Activated CD8-positive, alpha-beta memory T cell treated with anti-CD3 and anti-CD28 coated beads, Interleukin-2, amount 50 U/mL, for 24 hours (primary cell): Measurements from ENCODE around the gene ECE2.

Experiments used
- DNase-seq: peaks from one replicate; pipeline ENCODE4 v3.0.0-alpha.2; 2020; ENCODE audit errors: extremely low read depth

The ECE2 gene

DNA sequence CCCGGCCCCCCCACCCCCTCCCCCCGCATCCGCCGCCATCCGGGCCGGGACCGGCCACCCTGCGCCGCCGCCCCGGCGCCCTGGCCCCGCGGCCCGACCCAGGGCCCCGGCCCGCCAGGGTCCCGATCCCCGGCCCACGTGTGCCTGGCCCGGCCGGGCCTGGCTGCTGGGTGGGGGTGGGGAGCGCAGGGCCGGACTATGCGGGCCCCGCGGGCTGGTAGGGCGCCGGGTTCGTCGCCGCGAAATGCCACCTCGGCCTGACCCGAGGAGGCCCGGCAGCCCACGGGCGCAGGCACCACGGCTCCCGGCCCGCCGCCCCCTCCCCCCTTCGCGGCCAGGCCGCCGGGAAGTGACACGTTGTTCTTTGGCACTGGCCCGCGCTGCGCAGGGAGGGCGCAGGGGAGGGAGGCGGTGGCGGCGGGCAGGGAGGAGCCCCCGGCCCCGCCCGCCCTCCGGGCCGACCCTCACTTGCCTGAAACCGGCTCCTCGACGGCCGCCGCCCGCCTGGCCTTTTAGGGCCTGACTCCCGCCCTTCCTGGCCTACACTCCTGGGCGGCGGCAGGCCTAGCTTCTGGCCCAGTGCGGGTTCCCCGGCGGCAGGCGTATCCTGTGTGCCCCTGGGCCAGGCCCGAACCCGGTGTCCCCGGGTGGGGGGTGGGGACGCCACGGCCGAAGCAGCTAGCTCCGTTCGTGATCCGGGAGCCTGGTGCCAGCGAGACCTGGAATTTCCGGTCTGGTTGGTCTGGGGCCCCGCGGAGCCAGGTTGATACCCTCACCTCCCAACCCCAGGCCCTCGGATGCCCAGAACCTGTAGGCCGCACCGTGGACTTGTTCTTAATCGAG lies 39.1 kb downstream of the ECE2 start:
- DNase-seq: no peak

DNA sequence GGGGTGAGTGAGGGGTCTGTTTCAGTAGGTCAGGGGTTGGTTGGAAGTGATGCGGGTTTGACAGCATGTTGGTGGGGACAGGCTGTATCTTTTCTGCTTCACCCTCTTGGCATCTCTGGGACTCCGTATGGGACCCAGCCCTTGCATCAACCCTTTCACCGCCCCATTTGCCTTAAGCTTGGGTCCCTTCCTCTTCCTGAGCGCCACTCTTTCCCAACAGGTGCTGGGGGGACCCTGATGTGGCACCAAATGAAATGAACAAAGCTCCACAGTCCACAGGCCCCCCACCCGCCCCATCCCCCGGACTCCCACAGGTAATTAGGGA lies 39.7 kb downstream of the ECE2 start:
- no peak for DNase-seq

DNA sequence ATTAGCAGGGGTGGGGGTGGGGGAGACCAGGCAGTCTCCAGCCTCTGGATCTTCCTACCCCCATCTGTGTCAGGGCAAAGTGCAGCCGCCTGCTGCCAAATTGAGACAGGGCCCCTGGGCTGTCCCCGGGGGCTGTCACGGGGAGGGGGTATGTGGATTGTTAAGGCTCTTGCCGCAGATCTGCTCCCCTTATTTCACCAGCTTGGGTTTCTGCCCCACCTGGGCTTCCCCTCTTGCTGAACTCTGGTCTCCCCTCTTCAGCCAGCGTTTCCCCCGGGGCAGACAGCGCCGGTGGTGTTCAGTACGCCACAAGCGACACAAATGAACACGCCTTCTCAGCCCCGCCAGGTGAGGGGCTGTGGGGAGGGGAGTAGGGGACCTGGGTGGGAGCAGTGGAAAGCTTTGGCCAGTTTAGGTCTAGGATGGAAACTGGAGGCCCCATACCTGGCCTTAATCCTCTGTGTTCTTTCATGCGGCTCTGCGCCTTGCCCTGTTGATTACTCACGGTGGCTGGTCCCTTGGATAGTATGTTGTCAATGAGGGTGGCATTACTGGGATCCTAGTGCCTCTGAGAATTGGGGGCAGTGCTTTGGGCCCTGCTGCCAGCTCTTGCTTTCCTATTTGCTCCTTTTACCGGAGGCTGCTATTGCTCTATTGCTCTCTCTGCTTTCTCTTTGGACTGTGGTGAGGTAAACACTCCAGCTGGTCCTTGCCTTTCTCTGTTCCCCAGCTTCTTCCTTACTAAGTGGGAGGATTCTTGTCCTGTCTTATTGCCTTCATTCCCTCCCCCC lies 40.2 kb downstream of the ECE2 start:
- DNase-seq: no peak

DNA sequence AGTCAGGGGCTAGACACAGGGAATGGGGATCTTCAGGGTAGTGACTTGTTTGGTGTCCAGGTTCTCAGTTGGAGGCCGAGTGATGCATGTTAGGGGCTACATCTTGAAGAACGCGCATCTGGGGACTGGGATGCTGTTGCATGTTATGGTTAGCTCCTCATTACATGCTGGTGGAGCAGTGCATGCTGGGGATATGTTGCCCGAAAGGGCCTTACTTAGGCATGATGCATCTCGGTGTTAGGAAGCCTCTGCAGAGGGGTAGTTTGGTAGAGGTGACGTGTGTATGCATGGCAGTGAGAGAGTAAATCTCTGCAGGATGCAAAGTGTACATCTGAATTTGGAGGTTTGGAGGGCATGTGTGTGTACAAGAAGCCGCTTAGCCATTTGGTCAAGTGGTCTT lies 41.0 kb downstream of the ECE2 start:
- DNase-seq: no peak

DNA sequence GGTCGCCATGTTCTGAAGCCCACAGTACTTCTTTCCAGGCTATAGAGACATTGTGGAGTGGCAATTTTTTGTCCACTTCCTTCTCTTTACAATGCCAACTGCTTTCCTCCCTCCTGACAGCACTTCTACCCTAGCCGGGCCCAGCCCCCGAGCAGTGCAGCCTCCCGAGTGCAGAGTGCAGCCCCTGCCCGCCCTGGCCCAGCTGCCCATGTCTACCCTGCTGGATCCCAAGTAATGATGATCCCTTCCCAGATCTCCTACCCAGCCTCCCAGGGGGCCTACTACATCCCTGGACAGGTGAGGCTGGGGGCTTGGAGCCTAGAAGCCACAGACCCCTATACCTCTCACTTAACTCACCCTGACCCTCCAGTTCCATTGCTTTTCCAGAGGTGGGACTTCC lies 41.4 kb downstream of the ECE2 start:
- no peak for DNase-seq

DNA sequence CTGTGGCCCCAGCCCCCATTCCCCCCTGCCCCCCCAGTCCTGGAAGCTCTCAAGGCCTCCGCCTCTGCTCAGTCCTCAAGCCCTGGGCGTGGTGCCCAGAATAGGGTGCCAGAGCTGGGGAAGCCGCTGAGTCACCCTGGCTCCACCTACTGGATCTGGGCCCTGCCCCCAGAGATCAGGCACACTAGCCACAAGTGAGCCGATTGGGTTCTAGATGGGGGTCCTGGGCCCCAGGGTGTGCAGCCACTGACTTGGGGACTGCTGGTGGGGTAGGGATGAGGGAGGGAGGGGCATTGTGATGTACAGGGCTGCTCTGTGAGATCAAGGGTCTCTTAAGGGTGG lies 44.3 kb downstream of the ECE2 start:
- no peak for DNase-seq

DNA sequence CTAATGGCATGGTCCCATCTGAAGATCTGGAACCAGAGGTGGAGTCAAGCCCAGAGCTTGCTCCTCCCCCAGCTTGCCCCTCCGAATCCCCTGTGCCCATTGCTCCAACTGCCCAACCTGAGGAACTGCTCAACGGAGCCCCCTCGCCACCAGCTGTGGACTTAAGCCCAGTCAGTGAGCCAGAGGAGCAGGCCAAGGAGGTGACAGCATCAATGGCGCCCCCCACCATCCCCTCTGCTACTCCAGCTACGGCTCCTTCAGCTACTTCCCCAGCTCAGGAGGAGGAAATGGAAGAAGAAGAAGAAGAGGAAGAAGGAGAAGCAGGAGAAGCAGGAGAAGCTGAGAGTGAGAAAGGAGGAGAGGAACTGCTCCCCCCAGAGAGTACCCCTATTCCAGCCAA lies 45.8 kb downstream of the ECE2 start:
- DNase-seq: no peak

DNA sequence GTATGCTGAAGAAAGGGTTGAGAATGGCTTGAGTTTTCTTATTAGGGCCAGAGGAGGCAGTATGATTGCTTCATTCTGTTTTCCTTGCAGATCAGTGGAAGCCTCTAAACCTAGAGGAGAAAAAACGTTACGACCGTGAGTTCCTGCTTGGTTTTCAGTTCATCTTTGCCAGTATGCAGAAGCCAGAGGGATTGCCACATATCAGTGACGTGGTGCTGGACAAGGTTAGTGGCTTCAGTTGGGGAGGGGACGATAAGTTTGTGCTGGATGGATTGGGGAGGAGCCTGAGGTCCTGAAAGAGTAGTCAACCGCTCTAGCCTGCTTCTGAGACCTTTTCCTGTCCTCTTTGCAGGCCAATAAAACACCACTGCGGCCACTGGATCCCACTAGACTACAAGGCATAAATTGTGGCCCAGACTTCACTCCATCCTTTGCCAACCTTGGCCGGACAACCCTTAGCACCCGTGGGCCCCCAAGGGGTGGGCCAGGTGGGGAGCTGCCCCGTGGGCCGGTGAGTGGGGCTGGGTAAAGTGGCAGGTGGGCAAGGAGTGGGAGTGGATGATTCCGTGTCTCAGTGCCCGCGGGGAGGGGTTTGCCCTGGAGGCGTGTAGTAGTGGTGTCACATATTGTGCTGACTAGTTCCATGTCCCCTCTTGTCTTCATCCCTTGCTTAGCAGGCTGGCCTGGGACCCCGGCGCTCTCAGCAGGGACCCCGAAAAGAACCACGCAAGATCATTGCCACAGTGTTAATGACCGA lies 47.1 kb downstream of the ECE2 start:
- no peak for DNase-seq

DNA sequence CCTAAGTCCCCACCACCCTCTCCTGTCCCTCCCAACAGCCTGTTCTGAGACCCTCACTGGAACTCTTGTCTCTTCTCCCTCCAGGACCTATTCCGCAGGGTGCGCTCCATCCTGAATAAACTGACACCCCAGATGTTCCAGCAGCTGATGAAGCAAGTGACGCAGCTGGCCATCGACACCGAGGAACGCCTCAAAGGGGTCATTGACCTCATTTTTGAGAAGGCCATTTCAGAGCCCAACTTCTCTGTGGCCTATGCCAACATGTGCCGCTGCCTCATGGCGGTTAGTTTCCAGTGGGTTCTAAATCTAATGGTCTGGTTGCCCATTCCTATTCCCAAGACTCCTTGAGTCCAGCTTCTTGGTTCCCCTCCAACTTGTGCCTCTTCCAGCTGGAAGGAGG lies 47.9 kb downstream of the ECE2 start:
- DNase-seq: no peak

DNA sequence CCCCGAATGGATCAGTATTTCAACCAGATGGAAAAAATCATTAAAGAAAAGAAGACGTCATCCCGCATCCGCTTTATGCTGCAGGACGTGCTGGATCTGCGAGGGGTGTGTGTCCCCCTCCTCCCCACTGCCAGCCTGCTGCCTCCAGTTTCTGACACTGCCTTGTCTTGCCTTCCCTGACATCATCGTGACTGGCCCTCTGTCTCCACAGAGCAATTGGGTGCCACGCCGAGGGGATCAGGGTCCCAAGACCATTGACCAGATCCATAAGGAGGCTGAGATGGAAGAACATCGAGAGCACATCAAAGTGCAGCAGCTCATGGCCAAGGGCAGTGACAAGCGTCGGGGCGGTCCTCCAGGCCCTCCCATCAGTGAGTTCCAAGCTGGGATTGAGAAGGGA lies 49.4 kb downstream of the ECE2 start:
- DNase-seq: no peak

DNA sequence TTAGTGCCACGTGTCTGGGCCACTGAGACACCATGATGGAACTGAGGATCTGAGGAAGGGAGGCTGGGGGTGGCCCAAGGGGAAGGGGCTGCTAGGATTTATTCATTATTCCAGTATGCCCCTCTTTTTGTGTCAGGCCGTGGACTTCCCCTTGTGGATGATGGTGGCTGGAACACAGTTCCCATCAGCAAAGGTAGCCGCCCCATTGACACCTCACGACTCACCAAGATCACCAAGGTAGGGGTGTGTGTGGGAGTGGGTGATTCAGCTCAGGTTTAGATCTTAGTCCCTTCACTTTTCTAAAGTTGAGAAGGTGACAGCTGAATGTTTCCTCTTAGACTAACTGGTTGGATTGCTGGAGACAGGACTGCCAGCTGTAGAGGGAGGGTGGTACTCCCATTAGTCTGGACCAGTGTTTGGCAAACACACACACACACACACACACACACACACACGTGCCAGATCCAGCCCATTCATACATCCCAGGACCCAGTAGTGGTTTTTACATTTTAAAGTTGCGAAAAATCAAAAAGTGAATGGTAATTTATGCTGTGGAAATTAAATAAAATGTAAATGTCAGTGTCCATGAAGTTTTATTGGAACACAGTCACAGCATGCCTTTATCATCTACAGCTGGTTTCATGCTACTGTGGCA lies 50.0 kb downstream of the ECE2 start:
- no peak for DNase-seq

DNA sequence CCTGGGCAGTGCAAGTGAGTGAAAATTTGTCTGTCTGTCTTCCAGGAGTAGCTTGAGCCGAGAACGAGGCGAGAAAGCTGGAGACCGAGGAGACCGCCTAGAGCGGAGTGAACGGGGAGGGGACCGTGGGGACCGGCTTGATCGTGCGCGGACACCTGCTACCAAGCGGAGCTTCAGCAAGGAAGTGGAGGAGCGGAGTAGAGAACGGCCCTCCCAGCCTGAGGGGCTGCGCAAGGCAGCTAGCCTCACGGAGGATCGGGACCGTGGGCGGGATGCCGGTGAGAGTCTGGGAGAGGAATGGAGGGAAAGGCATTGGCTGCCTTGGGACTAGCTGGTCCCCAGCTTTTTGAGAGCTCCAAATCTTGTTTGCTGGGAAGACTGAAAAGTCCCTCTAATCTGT lies 51.3 kb downstream of the ECE2 start:
- DNase-seq: no peak

DNA sequence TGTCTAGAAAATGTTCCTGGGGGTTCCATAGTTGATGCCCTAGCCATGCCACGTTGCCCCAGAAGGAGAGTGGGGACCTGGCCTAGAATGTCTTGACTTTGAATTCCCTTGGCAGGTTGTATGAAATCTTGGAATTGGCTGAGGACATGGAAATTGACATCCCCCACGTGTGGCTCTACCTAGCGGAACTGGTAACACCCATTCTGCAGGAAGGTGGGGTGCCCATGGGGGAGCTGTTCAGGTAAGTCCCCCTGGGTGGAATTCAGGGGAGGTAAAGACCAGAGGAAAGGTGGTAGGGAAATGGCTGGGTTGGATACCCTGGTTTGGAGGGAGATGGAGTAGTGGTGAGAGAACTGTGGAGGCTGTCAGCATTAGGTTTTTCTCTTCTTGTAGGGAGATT lies 52.7 kb downstream of the ECE2 start:
- DNase-seq: no peak

DNA sequence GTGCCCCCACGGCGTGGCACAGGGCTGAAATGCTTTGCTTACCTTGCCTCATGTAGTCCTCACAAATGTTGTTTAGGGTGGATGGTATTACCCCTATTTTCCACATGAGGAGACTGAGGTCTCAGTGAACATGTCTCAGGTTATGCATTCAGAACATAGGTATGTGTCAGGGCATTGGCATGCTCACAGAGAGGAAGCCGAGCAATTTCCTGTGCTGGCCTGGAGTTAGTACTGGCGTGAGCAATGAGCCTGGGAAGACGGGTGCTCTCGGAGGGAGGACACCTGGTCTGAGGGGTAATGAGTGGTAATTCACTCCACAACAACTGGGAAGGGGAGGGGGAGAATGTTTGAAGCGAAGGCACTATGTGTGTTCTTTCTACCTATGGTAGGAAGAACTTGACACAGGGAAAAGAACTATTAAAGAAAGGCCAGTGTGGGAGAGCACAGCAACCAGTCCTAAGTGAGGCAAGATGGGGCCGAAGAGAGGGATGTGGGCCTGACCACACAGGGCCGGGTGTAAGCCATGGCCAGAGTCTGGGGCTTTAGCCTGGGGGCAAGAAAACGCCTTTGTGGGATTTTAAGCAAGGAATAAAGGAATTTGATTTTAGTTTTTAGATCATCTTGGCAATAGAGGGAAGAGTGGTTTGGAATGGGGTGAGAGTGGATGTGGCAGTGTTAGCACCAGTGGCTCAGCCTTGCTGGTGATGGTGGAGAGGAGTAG lies 56.7 kb downstream of the ECE2 start:
- no peak for DNase-seq

DNA sequence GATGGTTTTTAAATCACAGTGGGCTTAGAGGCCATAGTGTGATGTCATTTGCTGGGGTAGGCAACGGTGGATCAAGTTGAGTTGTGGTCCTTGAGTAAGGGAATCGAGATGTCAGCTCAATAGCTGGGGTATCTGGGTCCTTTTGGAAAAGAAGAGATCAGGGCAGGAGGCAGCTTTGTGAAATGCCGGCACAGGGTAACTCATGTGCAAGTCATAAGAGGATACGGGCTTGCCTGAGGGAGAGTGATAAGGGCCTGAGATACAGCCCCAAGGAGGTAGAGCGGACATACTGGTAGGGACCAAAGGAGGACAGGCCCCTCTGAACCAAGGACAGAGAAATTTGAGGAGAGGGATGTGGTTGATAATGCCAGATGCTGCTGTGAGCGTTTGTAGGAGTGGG lies 57.4 kb downstream of the ECE2 start:
- no peak for DNase-seq

DNA sequence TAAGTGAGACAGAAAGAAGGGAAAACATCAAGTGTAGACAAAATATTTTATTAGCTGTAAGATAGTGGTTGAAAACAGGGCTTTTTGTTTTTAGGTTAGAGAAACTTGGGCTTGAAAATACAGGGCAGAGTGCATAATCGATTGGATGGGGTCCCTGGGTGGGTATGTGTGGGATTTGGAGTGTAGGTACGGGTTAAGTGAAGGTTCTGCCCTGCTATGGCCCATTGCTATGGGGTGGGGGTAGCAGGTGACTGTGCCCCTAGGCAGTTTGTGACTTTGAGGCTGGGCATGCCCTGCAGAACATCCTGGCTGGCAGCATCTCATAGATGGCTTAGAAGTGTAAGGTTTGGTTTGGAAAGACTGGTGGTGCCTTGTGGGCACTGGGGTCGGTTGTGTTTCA lies 57.9 kb downstream of the ECE2 start:
- no peak for DNase-seq

DNA sequence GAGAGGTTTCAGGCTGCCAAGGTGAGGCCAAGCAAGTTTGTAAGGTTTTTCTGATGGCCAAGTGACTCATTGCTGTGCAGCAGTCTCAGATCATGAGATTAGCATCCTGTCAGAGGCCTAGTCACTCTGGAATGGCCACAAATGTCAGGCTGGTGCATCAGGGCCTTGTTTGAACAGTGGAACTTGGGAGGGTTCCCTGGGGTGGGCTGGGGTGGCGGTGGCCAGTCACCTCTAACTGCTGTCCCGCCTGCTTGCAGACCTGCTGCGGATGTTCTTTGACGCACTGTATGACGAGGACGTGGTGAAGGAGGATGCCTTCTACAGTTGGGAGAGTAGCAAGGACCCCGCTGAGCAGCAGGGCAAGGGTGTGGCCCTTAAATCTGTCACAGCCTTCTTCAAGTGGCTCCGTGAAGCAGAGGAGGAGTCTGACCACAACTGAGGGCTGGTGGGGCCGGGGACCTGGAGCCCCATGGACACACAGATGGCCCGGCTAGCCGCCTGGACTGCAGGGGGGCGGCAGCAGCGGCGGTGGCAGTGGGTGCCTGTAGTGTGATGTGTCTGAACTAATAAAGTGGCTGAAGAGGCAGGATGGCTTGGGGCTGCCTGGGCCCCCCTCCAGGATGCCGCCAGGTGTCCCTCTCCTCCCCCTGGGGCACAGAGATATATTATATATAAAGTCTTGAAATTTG lies 58.8 kb downstream of the ECE2 start:
- no peak for DNase-seq

DNA sequence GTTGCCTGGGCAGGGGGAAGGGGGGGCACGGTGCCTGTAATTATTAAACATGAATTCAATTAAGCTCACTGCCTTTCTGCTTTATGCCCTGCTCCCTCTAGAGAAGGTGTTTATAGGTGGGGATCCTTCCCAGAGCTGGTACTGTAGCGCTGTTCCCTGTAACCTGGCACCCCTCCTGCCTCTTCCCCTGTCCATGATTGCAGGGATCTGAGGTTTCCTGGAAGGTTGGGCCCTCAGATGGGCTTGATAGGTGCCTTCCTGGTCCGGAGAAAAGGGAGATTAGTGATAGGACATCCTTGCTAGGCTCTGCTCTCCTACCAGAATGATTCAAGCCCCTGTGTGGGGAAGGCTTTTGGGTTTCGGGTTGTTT lies 59.5 kb downstream of the ECE2 start:
- no peak for DNase-seq

DNA sequence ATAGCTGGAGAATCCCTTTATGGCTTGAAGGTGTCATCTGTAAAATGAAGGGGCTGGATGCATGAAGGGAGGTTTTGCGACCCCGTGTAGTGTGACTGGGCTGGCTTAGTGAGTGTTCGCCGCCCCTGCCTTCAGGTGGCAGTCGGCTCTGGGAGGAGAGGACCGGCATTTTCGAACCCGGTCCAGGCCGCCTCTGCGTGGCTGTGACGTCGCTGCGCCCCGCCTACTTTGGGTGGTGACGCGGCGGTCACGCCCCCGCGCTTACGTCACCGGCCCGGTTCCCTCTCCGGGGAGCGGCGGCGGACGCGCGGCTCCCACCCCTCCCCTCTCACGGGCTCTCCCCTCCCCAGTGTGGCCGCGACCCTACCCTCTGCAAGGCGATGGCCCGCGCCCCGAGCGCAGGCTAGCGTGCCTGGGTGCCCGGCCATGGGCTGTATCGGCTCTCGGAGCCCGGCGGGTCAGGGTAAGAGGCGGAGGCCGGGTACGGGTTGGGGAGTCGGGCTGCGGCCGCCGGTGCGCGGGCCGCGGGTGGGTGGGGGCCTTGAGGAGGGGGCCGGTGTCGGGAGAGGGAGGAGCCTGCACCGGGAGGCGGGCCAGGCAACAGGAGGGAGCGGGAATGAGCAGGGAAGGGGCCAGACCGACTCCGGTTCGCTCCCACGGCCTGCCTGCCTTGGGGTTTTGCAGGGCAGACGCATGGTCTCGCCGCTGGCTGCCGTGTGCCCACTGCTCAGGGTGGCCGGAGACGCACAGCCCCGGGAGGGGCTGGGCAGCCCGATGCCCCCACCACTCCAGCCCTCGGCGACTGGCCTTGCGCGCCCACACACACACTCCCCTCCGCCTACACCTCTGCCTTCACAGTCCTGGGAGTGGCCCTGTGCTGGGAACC lies 60.1 kb downstream of the ECE2 start:
- DNase-seq: peak; percentile 58
